Measurements from ENCODE around the gene PNLIPRP2. TPM values are rescaled to one million over a fixed set of nuclear protein-coding genes. Genes with fewer than 3 reads are reported as not detected.

PNLIPRP2 gene
- total RNA-seq, 1 donor from 2014 or later, result 1.6 TPM

DNA sequence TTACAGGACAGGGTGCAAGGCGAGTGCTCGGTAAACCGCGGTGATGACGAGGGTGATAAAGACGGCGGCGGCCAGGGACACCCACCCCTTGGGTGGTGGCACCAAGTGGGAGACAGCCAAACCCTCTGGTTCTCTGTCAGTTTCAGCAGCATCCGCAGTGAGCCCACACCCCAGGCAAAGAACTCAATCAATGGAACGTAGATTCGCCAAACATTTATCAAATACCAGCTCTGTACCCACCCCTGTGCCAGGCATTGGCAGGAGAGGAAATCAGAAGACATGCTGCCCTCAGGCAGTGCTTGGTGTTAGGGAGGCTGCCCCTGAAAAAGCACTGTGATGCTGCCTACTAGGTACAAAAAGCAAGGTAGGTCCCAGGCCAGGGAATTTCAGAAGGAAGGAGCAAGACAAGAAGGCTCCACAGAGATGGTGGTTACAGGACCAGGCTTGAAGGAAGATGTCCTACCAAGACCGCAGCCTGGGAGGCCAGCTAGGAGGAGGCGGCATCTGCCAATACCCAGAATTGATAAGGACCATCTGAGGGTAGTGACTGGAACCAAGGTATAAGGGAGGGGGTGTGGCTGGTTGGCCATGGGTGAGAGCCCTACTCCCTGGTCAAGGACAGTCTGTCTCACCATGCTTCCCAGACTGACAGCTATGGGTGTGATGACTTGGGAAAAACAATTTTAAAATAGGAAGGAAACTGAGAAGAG is 10.2 kb upstream of the PNLIPRP2 start:
- intact Hi-C loops (cut with DNase I), result no loop called here
- peak; percentile 24 for ATAC-seq
- no peak for DNase-seq (ENCODE audit: low spot score)

DNA sequence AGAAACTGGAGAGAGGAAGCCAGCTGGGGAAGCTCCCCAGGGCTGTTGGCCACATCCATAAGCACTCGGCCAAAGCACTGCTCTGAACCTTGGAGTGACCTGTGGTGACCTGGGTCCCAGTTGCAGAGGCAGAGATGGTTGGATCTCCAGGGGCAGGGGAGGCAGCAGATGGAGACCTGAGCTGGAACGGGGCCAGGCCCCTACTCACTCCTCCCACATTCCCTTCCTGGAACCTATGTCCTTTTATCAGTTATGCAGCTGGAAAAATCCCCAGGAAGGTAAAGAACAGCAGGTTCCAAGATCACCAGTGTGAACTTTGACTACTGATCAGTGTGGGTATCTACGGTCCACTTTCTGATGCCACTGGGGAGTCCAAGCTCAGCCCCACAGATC is 9.6 kb upstream of the PNLIPRP2 start:
- DNase-seq (ENCODE audit: low spot score) (no peak), ATAC-seq (no peak)
- intact Hi-C loops (cut with DNase I), result no loop called here

DNA sequence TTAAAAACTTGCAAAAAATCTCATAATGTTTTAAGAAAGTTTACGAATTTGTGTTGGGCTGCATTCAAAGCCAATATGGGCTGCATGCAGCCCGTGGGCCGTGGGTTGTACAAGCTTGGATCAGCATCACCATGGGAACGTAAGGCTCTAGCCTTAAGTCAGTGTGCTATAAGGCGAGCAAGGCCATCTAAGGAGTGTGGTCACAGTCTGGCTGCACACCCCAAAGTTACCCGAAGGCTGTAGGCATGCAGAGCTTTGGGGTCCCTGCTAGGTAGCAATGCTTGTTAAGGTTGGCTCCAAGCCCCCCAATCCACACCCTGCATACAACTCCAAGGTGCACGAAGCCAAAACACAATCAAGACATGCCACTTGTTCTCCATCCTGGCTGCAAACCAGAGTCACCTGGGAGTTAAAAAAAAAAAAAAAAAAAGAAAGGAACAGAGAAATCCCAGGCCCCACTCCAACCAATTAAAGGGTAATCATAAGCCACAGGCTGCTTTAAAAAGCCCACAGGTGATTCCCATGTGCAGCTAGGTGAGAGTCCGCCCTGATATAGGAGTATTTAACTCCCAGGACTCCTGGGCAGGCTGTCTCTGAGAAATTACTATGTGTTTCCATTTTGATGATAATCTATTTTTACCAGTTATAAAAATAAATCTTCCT is 8.5 kb upstream of the PNLIPRP2 start:
- DNase-seq (ENCODE audit: low spot score) (no peak), ATAC-seq (no peak)
- intact Hi-C loops (cut with DNase I), result no loop called here

DNA sequence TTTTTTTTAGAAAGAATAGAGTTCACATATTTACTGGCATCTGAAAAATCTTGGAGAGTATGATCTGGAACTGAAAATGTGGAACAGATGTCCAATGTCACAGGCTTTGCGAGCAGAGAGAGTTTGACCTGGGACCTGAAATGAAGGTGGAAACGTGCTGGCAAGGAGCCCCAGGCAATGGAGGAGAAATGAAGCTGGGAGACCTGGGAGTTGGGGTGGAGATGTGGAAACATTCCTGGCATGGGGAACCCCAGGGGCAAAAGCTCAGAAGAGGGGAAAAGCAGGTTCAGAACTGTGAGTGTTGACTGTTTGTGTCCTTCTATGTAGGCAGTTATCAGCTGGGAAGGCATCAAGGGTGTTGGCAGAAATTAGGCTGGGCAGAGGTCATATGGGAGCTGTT is 7.3 kb upstream of the PNLIPRP2 start:
- DNase-seq (ENCODE audit: low spot score) (no peak), ATAC-seq (no peak)
- intact Hi-C loops (cut with DNase I), result no loop called here

DNA sequence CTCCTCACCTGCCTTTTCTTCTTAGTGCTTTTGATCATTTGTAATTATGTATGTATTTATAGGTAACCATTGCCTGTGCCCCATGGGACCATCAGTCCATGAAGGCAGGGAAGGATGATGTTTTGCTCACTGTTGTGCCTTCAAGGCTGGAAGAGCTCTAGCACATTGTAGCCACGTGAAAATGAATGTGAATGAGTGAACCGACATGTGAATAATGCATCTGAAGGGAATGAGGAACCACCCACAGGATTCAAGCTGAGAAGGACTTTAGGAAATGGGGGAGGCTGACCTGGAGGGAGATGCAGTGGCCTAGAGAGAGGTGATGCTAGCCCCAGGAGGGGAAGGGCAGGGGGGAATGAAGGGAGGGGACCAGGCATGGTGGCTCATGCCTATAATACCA is 6.0 kb upstream of the PNLIPRP2 start:
- ATAC-seq (no peak), DNase-seq (ENCODE audit: low spot score) (no peak)
- intact Hi-C loops (cut with DNase I), result no loop called here

DNA sequence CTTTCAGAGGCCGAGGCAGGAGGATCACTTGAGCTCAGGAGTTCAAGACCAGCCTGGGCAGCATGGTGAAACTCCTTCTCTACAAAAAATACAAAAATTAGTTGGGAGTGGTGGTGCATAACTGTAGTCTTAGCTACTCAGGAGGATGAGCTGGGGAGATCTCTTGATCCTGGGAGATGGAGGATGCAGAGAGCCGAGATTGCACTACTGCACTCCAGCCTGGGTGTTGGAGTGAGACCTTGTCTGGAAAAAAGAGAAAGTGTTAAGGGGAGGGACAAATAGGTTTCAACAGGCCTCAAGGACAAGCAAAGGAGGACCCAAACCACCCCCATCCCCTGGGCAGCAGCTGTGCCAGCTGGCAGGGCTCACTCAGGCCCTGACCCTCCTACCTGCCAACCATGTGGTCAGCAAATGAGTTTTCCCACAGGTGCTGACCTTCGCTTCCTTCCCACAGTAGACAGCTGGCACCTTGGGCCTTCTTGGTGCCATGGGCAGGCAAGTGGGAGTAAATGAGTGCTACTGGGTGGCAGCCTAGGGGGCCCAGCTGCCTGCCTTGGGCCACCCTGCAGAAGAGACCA is 5.5 kb upstream of the PNLIPRP2 start:
- no peak for ATAC-seq
- no peak for DNase-seq (ENCODE audit: low spot score)
- intact Hi-C loops (cut with DNase I), result no loop called here

DNA sequence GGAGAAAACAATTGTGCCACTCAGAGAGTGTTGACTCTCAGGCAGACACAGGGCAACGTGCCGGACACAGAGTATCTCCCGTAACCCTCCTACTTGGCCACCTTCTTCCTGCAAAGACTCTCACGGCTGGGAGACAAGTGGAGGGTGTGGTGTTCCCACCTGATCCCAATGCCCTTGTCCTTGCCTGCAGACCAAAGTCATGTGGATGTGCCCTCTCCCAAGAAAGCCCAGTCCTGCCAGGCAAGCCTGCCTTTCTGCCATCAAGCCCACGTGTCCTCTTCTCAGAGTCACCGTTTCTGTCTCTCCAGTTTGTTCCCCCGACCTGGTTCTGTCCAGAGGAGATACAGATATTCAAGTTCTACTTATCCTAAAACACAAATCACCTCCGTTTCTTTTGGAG is 723 bp downstream of the PNLIPRP2 start:
- ATAC-seq (no peak), DNase-seq (ENCODE audit: low spot score) (no peak)
- intact Hi-C loops (cut with DNase I), result no loop called here

DNA sequence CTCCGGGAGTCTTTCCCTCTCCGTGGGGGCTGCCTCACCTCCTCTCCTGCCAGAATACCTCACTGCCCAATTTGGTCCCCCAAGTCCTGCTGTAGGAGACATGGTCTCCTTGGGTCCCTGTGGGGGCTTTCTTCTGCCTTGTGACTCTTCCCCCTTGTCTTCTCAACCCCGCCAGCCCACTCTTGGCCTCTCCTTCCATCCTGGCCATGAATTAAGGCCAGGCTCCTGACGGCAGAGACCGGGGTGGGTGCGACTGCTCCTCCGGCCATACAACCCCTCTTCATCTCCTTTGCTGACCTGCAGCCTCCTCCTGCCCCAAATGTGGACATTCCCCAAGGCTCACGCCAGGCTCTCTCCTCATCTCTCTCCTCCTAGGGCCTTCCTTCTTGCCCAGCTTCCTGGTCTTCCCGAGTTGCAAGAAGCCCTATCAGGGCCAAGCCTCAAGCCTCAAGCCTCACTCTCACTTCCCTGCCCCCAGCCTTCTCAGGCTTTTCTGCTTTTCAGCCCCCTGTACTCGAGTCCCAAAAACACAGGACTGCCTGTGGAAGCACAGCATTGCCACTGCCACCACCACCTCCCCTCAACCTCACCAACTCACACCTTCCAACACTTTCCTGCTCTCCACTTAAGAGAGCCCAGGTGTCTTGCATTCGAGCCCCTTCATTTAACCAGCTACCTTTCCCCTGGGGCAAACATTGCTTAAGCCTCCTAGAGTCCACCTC is 1.3 kb downstream of the PNLIPRP2 start:
- no peak for DNase-seq (ENCODE audit: low spot score)
- intact Hi-C loops (cut with DNase I), result no loop called here

DNA sequence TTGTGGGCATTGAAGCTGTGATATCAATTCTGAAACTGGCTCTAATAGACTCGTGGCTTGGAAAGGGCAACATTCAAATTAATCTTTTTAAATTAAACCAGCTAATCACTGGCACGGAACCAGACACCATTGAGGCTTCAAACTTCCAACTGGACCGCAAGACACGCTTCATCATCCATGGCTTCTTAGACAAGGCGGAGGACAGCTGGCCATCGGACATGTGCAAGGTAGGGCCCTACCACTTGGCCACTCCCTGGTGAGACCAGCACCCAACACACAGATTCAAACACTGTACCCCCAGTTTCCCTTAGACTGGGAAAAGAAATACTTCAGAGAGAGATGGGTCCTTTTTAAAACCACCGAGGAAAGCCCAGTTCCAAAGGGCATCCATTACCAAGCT is 5.1 kb downstream of the PNLIPRP2 start:
- ATAC-seq (no peak), DNase-seq (ENCODE audit: low spot score) (no peak)

More for the DNA sequence above, 1.3 kb downstream of the PNLIPRP2 start:
- no peak for ATAC-seq

DNA sequence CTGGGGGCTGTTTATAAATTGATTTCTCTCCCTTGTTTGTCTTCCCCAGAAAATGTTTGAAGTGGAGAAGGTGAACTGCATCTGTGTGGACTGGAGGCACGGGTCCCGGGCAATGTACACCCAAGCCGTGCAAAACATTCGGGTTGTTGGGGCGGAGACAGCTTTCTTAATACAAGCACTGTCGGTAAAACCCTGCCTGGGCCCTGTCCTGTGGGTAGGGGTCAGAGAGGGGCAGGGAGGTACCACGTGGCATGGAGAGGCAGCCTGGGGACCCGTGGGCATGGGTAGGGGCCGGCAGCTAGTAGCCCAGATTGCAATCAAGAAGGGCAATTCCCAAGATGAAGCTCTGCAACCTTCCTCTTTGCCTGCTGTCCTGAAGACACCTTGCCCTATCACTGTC is 6.1 kb downstream of the PNLIPRP2 start:
- intact Hi-C loops (cut with DNase I), result no loop called here
- DNase-seq (ENCODE audit: low spot score) (no peak), ATAC-seq (no peak)

More for the DNA sequence above, 5.1 kb downstream of the PNLIPRP2 start:
- intact Hi-C loops (cut with DNase I), result no loop called here

DNA sequence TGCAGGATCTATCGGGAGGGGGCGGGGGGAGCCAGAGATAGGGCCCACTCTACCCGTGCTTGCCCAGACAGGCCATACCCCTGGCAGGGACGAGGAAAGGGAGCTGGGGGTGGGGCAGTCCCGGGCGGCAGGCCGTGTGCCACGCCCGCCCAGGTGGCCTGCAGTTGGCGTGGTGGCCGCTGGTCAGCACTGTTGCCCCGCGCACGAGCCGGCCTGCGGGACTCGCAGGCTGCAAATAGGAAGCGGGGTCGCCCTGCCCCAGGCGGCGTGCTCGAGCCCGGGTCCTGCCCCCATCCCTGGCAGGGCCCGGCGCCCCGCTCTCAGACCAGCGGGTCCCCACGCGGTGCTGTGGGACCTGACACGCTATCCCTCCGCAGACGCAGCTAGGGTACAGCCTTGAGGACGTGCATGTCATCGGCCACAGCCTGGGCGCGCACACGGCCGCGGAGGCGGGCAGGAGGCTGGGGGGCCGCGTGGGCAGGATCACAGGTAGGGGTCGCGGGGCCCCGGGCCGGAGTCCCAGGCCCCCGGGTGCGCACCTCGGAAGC is 6.7 kb downstream of the PNLIPRP2 start:
- peak; percentile 70 for DNase-seq (ENCODE audit: low spot score)
- intact Hi-C loops (cut with DNase I), result no loop called here
- ATAC-seq, result peak; percentile 70

DNA sequence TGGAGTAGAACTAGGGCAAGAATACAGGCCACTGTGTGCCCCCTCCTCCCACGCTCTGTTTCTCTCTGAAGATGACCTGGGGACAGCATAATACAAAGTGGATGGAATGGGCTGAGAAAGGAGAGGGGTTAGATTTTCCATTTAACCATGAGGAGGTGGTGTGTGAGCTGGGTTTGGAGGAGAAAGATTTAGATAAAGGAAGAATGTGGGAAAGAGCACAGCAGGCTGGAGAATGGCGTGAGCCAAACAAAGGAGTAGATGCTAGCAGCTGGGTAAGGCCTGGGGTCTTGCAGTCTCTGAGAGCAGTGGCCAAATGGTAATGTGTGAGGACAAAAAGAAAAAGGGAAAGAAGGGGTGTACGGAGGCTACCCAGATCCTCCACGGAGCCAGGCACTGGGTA is 8.6 kb downstream of the PNLIPRP2 start:
- intact Hi-C loops (cut with DNase I), result no loop called here
- DNase-seq (ENCODE audit: low spot score), result no peak
- no peak for ATAC-seq

DNA sequence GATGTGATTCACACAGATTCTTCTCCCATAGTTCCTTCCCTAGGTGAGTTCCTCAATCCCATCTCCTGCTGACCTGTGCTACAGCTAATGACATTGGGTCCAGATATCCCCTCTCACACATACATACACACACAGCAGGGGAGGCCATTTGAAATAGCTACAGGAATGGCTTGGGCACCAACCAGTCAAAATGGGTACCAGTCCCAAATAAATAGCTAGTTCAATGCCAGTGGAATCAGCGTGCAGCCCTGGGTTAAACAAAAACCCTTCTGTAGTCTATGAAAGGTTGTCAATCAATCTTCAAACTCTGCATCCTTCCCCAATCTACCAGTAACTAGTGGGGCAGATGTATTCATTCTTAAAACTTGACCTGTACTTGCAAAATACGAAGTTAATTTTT is 9.3 kb downstream of the PNLIPRP2 start:
- ATAC-seq (no peak), DNase-seq (ENCODE audit: low spot score) (no peak)
- intact Hi-C loops (cut with DNase I), result no loop called here

DNA sequence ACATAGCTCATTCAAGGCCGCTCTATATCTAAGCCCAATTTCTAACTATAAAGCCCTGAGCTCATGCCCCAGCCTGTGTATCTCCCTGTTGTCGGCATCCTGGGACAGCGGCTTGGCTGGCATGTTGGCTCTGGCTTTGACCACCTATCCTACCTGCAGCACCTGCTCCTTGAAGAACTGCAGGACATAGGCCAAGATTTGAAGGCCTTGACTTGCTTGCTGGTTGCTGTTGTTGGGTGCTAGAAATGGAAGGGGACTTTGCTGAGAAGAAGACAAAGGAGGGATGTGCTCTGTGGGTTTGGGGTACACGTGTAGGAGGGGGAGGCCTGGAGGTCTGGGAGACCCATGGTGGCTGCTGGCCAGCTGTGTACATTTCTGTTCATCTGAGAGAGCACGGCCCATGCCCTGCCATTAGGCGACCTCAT is 11.1 kb downstream of the PNLIPRP2 start:
- intact Hi-C loops (cut with DNase I), result no loop called here
- no peak for DNase-seq (ENCODE audit: low spot score)
- no peak for ATAC-seq

DNA sequence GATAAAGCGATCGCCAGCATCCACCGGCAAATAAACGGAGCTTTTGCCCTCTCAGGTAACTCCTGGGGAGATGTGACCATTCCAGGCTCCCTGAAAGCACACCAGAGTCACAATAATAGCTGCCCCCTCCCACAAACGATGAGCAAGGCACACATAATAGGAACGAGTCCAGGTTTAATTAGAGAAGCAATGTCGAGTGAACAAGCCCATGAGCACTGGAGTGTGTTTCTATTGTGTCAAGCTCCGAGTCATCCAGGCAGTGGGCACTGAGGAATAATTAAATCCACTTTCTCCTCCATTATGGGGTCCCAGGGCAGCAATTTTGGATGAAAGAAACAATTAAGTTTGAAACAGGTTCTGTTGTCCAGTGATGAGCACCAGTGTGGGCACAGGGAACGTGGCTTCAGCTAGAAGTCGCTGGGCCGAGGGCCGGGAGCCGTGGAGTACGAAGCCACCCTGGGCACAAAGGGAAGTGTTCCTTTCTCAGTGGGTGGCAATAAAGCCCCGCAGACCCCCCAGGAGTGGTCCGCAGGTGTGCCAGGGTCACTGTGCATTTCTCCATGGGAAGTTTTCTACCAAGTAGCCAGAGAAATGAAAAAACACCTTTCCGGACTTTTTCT is 12.0 kb downstream of the PNLIPRP2 start:
- no peak for ATAC-seq
- intact Hi-C loops (cut with DNase I), result no loop called here
- no peak for DNase-seq (ENCODE audit: low spot score)

DNA sequence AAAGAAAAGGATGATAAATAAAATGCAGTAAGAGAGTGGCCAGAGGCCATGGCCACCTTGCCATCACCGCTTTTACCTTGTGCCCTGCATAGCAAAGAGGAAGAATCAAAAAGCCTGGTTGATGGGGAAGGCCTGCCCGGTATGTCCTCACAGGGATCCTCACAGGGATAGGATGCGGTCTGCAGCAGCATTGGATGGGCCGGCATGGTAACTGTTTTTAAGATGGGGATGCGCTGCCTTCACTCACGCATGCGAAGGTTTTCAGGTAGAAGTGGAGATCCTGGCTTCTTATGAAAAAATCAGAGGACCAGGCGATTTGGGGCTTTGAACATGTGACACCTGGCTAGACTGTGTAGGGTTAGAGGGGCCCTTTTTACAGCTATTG is 12.5 kb downstream of the PNLIPRP2 start:
- ATAC-seq, result no peak
- intact Hi-C loops (cut with DNase I), result no loop called here
- DNase-seq (ENCODE audit: low spot score), result no peak

DNA sequence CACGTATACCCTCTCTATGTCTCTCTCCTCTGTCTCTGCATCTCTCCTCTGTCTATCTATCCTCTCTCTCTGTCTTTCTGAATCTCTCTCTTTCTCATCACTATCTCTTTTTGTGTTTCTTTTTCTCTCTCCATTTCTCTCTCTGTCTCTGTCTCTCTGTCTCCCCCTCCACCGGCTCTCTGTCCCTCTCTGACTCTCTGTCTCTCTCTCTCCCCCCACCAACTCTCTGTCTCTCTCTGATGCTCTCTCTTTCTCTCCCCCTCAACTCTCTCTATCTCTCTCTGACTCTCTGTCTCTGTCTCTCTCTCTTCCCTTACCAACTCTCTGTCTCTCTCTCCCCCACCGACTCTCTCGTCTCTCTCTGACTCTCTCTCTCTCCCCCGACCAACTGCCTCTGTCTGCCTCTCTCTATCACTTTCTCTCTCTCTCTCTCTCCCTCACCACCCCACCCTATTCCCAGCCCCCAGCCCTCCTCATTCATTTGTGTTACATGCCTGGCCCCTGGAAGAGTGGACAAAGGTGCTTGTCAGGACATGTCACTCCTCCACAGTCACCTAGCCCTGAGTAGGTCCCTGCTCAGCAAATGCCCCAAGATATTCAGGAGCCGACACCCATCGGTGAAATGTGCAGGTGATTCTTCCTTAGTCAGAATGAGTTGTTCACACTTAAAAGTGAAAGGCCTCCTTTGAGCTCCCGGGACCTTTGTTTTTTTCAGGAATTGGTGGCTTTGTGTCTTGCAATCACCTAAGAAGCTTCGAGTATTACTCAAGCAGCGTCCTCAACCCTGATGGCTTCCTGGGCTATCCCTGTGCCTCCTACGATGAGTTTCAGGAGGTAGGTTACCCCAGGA is 13.6 kb downstream of the PNLIPRP2 start:
- DNase-seq (ENCODE audit: low spot score), result no peak
- intact Hi-C loops (cut with DNase I), result no loop called here

DNA sequence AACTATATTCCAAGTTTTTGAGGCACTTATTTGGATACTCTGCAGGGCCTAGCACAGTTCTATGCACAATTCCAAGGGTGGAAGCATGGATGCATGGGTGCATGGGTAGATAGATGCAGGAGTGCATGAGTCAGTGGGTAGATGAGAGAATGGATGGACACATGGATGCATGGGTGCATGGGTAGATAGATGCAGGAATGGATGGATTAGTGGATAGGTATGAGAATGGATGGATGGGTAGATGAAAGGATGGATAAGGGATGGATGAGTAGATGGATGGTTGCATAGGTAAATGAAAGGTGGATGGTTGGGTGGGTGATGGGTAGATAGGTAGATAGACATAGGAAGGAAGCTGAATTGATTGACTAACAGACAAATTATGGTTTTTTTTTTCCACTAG is 15.6 kb downstream of the PNLIPRP2 start:
- intact Hi-C loops (cut with DNase I), result no loop called here
- ATAC-seq, result no peak
- DNase-seq (ENCODE audit: low spot score), result no peak

More for the DNA sequence above, 13.6 kb downstream of the PNLIPRP2 start:
- no peak for ATAC-seq
